Transverse colon (tissue), 4 donors: Measurements from ENCODE around the gene NGDN.

ENCODE experiments used
- CTCF ChIP-seq, 5 experiments: fragments of 200-600 bp in 3 of 5; fragments of 450-650 bp in 2 of 5; sonication (generic) in 3 of 5; IDR thresholded peaks; 1 replicate in 2 of 5; 2 replicates in 3 of 5; pipeline ENCODE4 v1.5.1; 2016 to 2017; ENCODE audit warnings: antibody characterized with exemption in 5 of 5, inconsistent platforms in 3 of 5, mild to moderate bottlenecking in 2 of 5, moderate library complexity in 1 of 5
- EP300 ChIP-seq: sonication (generic); formaldehyde crosslinking; IDR thresholded peaks from one replicate; pipeline ENCODE4 v1.6.1; 2017; ENCODE audit warnings: antibody characterized with exemption, low read depth
- POLR2A ChIP-seq: fragments of 450-650 bp; IDR thresholded peaks from one replicate; pipeline ENCODE4 v1.6.1; 2016; ENCODE audit warnings: antibody characterized with exemption, mild to moderate bottlenecking, moderate library complexity
- POLR2AphosphoS5 ChIP-seq, 3 donors: sonication (generic); formaldehyde crosslinking; IDR thresholded peaks; one replicate each; pipeline ENCODE4 v1.6.1; 2016; ENCODE audit warnings: antibody characterized with exemption in 3 of 3

DNA sequence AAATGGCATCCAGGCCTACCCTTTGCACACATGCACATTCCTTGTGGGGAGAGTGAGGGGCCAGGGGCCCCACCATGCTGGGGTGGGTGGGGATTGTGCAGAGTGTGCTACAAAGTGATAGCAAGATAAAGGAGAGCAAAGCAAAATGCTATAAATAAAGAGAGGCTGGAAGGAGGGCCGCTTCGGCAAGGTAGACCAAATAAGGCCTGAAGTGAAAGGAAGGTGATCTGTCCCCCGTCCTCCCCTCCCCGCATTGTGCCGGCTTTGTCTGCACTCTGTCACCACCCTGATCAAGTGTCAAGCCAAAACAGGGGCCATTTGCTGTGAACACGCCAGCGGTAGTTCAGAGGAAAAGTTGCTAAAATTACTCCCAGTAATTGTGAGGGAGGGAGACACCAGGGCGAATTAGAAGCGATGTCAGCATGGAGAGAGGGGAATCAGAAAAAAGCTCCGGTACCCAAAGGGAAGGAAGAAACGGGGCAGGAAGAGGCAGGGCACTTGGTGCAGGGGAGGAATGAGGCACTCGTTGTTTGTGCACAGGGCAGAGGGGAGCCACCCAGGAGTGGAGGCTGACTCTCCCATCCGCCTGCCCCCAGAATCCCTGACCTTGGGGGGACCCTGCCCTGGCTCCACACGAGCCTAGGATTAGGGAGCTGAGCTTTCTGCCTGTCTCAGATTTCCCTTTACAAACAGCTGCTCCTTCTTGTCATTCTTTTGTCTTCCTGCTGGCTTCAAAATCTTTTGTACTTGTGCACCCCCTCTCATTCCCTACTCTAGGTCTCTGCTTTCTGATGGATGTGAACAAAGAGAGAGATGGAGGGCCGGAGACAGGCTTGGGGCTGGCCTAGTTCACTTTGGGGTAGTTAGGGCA lies 31.2 kb upstream of the NGDN start:
- TF ChIP-seq CTCF (IDR thresholded peaks at IDR 0.05): no peak
- no peak for TF ChIP-seq POLR2A
- TF ChIP-seq POLR2AphosphoS5 (IDR thresholded peaks at IDR 0.05): no peak
- TF ChIP-seq EP300: no peak
